Hindlimb muscle (tissue), 1 donor: ENCODE data around the gene SORL1. TPM values are rescaled to one million over a fixed set of nuclear protein-coding genes. Genes with fewer than 3 reads are reported as not detected.

Source experiments
- DNase-seq: peaks from one replicate; pipeline ENCODE4 v3.0.0-alpha.2; 2013
- polyA plus RNA-seq: library from polyadenylated mRNA; unstranded; fragments of 120-200 nt; gene quantifications from one replicate; pipeline ENCODE4 v1.2.1, GENCODE V29; 2013; ENCODE audit not compliant: insufficient read length

Gene SORL1
- polyA plus RNA-seq, 1 donor: 3.3 TPM

- DNase-seq: no peak
Measured at GRCh38 chr11:121512468-121513465, 60.7 kb downstream of the SORL1 start.

- no peak for DNase-seq
Measured at GRCh38 chr11:121513807-121514206, 61.7 kb downstream of the SORL1 start.

- no peak for DNase-seq
Measured at GRCh38 chr11:121514432-121515334, 62.6 kb downstream of the SORL1 start.

GRCh38 chr11:121515335-121515671, 63.2 kb downstream of the SORL1 start:
- DNase-seq: no peak

GRCh38 chr11:121517996-121518395, 65.9 kb downstream of the SORL1 start:
- no peak for DNase-seq

- no peak for DNase-seq
Measured at GRCh38 chr11:121520243-121521144, 68.4 kb downstream of the SORL1 start.

- no peak for DNase-seq
Measured at GRCh38 chr11:121521145-121522042, 69.3 kb downstream of the SORL1 start.

GRCh38 chr11:121522043-121522941, 70.2 kb downstream of the SORL1 start:
- no peak for DNase-seq

- DNase-seq: no peak
Measured at GRCh38 chr11:121523581-121524232, 71.6 kb downstream of the SORL1 start.

- DNase-seq: no peak
Measured at GRCh38 chr11:121524233-121524631, 72.1 kb downstream of the SORL1 start.

- DNase-seq: no peak
Measured at GRCh38 chr11:121525376-121525775, 73.3 kb downstream of the SORL1 start.

- DNase-seq: no peak
Measured at GRCh38 chr11:121530257-121530656, 78.1 kb downstream of the SORL1 start.

GRCh38 chr11:121533601-121534000, 81.5 kb downstream of the SORL1 start:
- no peak for DNase-seq

GRCh38 chr11:121534131-121535093, 82.3 kb downstream of the SORL1 start:
- peak; percentile 42 for DNase-seq

- no peak for DNase-seq
Measured at GRCh38 chr11:121535129-121535796, 83.1 kb downstream of the SORL1 start.

- no peak for DNase-seq
Measured at GRCh38 chr11:121536126-121536525, 84.0 kb downstream of the SORL1 start.

GRCh38 chr11:121538054-121538453, 85.9 kb downstream of the SORL1 start:
- DNase-seq: no peak

- DNase-seq: no peak
Measured at GRCh38 chr11:121539000-121539399, 86.9 kb downstream of the SORL1 start.
